K562 (cell line): ENCODE results near the gene SAMD8. TPM values are rescaled to one million over a fixed set of nuclear protein-coding genes. Genes with fewer than 3 reads are reported as not detected.

Experiments used
- ATF1 ChIP-seq, 2 experiments: fragments of 450-650 bp in 1 of 2; IDR thresholded peaks; 2 replicates each; pipeline ENCODE4 v1.6.1; 2016; ENCODE audit warnings: missing compliant biosample characterization in 1 of 2, missing genetic modification characterization in 1 of 2
- ATF6 ChIP-seq: sonication (generic); formaldehyde crosslinking; IDR thresholded peaks from 2 replicates; pipeline ENCODE4 v1.4.0; 2020; ENCODE audit warnings: mild to moderate bottlenecking, missing genetic modification reagents
- ELF4 ChIP-seq: fragments of 450-650 bp; formaldehyde crosslinking; IDR thresholded peaks from 2 replicates; pipeline ENCODE4 v1.4.0; 2022; ENCODE audit warnings: missing genetic modification characterization
- HDAC6 ChIP-seq: IDR thresholded peaks from 2 replicates; pipeline ENCODE4 v1.6.1; 2012; ENCODE audit warnings: low read depth, mild to moderate bottlenecking, control low read depth, inconsistent platforms, low read length, moderate library complexity
- HNRNPLL ChIP-seq: fragments of 200-400 bp; formaldehyde crosslinking; IDR thresholded peaks from 2 replicates; pipeline ENCODE4 v1.6.1; 2017; ENCODE audit warnings: low read length, low read depth, mild to moderate bottlenecking; ENCODE audit not compliant: poor library complexity, severe bottlenecking
- MAFF ChIP-seq: IDR thresholded peaks from 2 replicates; pipeline ENCODE4 v1.6.1; 2012; ENCODE audit warnings: low read length, improper control_type of control experiment
- MED1 ChIP-seq: sonication (generic); formaldehyde crosslinking; IDR thresholded peaks from 2 replicates; pipeline ENCODE4 v1.8.1; 2023; ENCODE audit warnings: missing genetic modification reagents, borderline replicate concordance
- NRF1 ChIP-seq, 2 experiments: fragments of 450-650 bp; IDR thresholded peaks in 1 of 2; conservative IDR thresholded peaks in 1 of 2; 2 replicates each; pipeline ENCODE4 v1.6.1; 2014; ENCODE audit warnings: mild to moderate bottlenecking in 2 of 2
- RBBP5 ChIP-seq: fragments of 200-600 bp; sonication (generic); IDR thresholded peaks from 2 replicates; pipeline ENCODE4 v1.6.1; 2012; ENCODE audit warnings: borderline replicate concordance, mild to moderate bottlenecking, low read length, control low read depth, inconsistent platforms; ENCODE audit not compliant: insufficient read depth, poor library complexity, severe bottlenecking
- SFPQ ChIP-seq: fragments of 200-400 bp; formaldehyde crosslinking; IDR thresholded peaks from 2 replicates; pipeline ENCODE4 v1.6.1; 2017; ENCODE audit warnings: mild to moderate bottlenecking, low read depth, low read length, moderate library complexity
- SIN3B ChIP-seq: fragments of 450-650 bp; IDR thresholded peaks from 2 replicates; pipeline ENCODE4 v1.6.1; 2017; ENCODE audit warnings: low read depth, mild to moderate bottlenecking, moderate library complexity
- SIRT6 ChIP-seq: IDR thresholded peaks from one replicate; pipeline ENCODE4 v1.6.1; 2012; ENCODE audit warnings: low read depth, mild to moderate bottlenecking, control low read depth, inconsistent platforms, low read length, moderate library complexity
- SMAD4 ChIP-seq: fragments of 250-450 bp; sonication (Bioruptor Pico); conservative IDR thresholded peaks from 2 replicates; pipeline ENCODE4 v1.8.0; 2021; ENCODE audit warnings: inconsistent platforms, mild to moderate bottlenecking, moderate library complexity
- SMARCA4 ChIP-seq: fragments of 450-650 bp; IDR thresholded peaks from 2 replicates; pipeline ENCODE4 v1.6.1; 2016
- STAT6 ChIP-seq: sonication (generic); formaldehyde crosslinking; IDR thresholded peaks from 2 replicates; pipeline ENCODE4 v1.8.1; 2023; ENCODE audit warnings: mild to moderate bottlenecking, missing genetic modification reagents
- TAF9B ChIP-seq: fragments of 450-650 bp; IDR thresholded peaks from 2 replicates; pipeline ENCODE4 v1.6.1; 2018; ENCODE audit warnings: mild to moderate bottlenecking; ENCODE audit not compliant: partially characterized antibody
- TARDBP ChIP-seq: fragments of 450-650 bp; IDR thresholded peaks from 2 replicates; pipeline ENCODE4 v1.6.1; 2016
- XRCC3 ChIP-seq: fragments of 450-650 bp; IDR thresholded peaks from 2 replicates; pipeline ENCODE4 v1.6.1; 2017; ENCODE audit warnings: mild to moderate bottlenecking, moderate library complexity
- ZNF134 ChIP-seq: fragments of 250-450 bp; sonication (Bioruptor Pico); conservative IDR thresholded peaks from 2 replicates; pipeline ENCODE4 v1.4.0; 2020
- ZNF174 ChIP-seq: fragments of 250-450 bp; sonication (Bioruptor Pico); IDR thresholded peaks from 2 replicates; pipeline ENCODE4 v1.4.0; 2020; ENCODE audit warnings: mild to moderate bottlenecking
- ZNF212 ChIP-seq: fragments of 450-650 bp; formaldehyde crosslinking; IDR thresholded peaks from 2 replicates; pipeline ENCODE4 v1.4.0; 2020; ENCODE audit warnings: mild to moderate bottlenecking
- ZNF586 ChIP-seq: fragments of 450-650 bp; formaldehyde crosslinking; conservative IDR thresholded peaks from 2 replicates; pipeline ENCODE4 v1.4.0; 2020; ENCODE audit warnings: mild to moderate bottlenecking, moderate library complexity
- ZNF780A ChIP-seq: fragments of 250-450 bp; sonication (Bioruptor Pico); IDR thresholded peaks from 2 replicates; pipeline ENCODE4 v1.5.0; 2021; ENCODE audit warnings: mild to moderate bottlenecking
- polyA plus RNA-seq, 8 experiments: library from polyadenylated mRNA; depleted of rRNA in 4 of 8; stranded (reverse) in 5 of 8; unstranded in 3 of 8; fragments of >200 nt; fragmentation: Nextera tagmentation in 2 of 8; fragmentation: Illumina TruSeq in 1 of 8; extraction: Ambion mirVana in 2 of 8; extraction: Trizol in 1 of 8; gene quantifications; 2 replicates each; pipeline versions ENCODE4 v1.2.1 to v1.2.3, GENCODE V29; 2011 to 2014; ENCODE audit warnings: inconsistent platforms in 1 of 8, missing spikeins in 1 of 8
- total RNA-seq, 7 experiments: library from RNA; depleted of rRNA in 6 of 7; stranded (reverse); fragments of >200 nt in 6 of 7; fragmentation: Illumina TruSeq in 2 of 7; extraction: Trizol in 2 of 7; gene quantifications; 2 replicates each; pipeline versions ENCODE4 v1.2.1 to v1.2.3, GENCODE V29; 2011 to 2021; ENCODE audit warnings: low replicate concordance in 1 of 7

Gene SAMD8
- total and polyA plus RNA-seq, 9 of the 15 experiments (the other 6 are each of a cell fraction or from before 2014, with no cell fraction given), result 2.7 to 16.1 (median 6.2) TPM

GRCh38 chr10:75115137-75115536 lies 3.7 kb downstream of the SAMD8 start (continued):
- TF ChIP-seq STAT6 (no peak), RBBP5 (no peak), XRCC3 (no peak), ZNF134 (no peak), ZNF780A (no peak), ZNF586 (CRISPR knock-in tag) (no peak), HNRNPLL (no peak), SMAD4 (peak; percentile 45), SMARCA4 (peak; percentile 42; the same call in 1 of the 2 replicates), ATF6 (no peak), TARDBP (no peak), SFPQ (no peak), HDAC6 (no peak), ATF1 (CRISPR knock-in tag; IDR thresholded peaks at IDR 0.05) (no peak), ATF1 (tag; IDR thresholded peaks at IDR 0.05) (no peak), TAF9B (no peak), ZNF212 (CRISPR knock-in tag) (no peak), MED1 (no peak), ELF4 (CRISPR knock-in tag) (no peak), MAFF (no peak), NRF1 (conservative IDR thresholded peaks at IDR 0.05 in 1 of 2, IDR thresholded peaks at IDR 0.05 in 1 of 2) (no peak), SIRT6 (no peak), ZNF174 (CRISPR knock-in tag) (no peak), SIN3B (no peak)
